Psoas muscle (tissue), 8 donors: Measurements from ENCODE around the gene LPIN1. TPM values are rescaled to one million over a fixed set of nuclear protein-coding genes. Genes with fewer than 3 reads are reported as not detected.
"Not testable (repeated sequence)": the region's sequence is repeated elsewhere in the genome, so short reads cannot be mapped to it uniquely, and the experiment has no call there.

ENCODE experiments used
- ATAC-seq, 4 donors: fragments of 200-7000 bp; cut with Tn5 transposase; one replicate each; pipeline ENCODE4 v1.9.1; 2020; ENCODE audit warnings: moderate library complexity in 3 of 4, mild to moderate bottlenecking in 2 of 4
- DNase-seq, 2 donors: peaks; one replicate each; pipeline ENCODE4 v3.0.0-alpha.2; 2020
- H3K27ac ChIP-seq: fragments of 200-600 bp; one replicate; pipeline ENCODE4 v1.8.0; 2022
- H3K27me3 ChIP-seq, 3 donors: fragments of 200-600 bp in 1 of 3; one replicate each; pipeline versions ENCODE4 v1.6.1 to v1.8.0; 2013 to 2022; ENCODE audit warnings: low read length in 2 of 3, mild to moderate bottlenecking in 2 of 3, moderate library complexity in 1 of 3; ENCODE audit not compliant: insufficient read depth in 3 of 3
- H3K36me3 ChIP-seq, 2 donors: fragments of 200-600 bp in 1 of 2; one replicate each; pipeline versions ENCODE4 v1.6.1 to v1.8.0; 2013 to 2022; ENCODE audit warnings: low read depth in 1 of 2, mild to moderate bottlenecking in 1 of 2, moderate library complexity in 1 of 2; ENCODE audit not compliant: insufficient read depth in 1 of 2
- H3K4me1 ChIP-seq: fragments of 200-600 bp; one replicate; pipeline ENCODE4 v1.8.0; 2022
- H3K4me3 ChIP-seq: fragments of 200-600 bp; one replicate; pipeline ENCODE4 v1.8.0; 2022; ENCODE audit warnings: mild to moderate bottlenecking
- H3K9me3 ChIP-seq: fragments of 200-600 bp; one replicate; pipeline ENCODE4 v1.8.0; 2022
- WGBS, 3 donors: extraction: QIAGEN DNeasy Blood & Tissue Kit; methylation state at CpG; one replicate each; pipeline versions ENCODE4 v1.1.6 to v1.1.7; 2013; 5-methylcytosine and 5-hydroxymethylcytosine counted together
- intact Hi-C, 2 donors: fragments of 100-400 bp; cut with DNase I; formaldehyde crosslinking; loops; one replicate each; pipeline versions ENCODE4 v1.11.0 to v1.14.2; 2022
- polyA plus RNA-seq, 3 donors: library from polyadenylated mRNA; stranded (reverse); fragments of 200-250 nt; gene quantifications; one replicate each; pipeline ENCODE4 v1.2.3, GENCODE V29; 2013
- total RNA-seq, 4 donors: library from RNA; stranded (reverse); fragmentation: NEBNext Ultra II Directional in 2 of 4; extraction: Animal tissue kit (Norgen Biotek cat#: 25700) in 2 of 4; gene quantifications; one replicate each; pipeline versions ENCODE4 v1.2.1 to v1.2.4, GENCODE V29; 2021 to 2023
- TF ChIP-seq, protein P1 (sequence below): fragments of 200-600 bp; IDR thresholded peaks from one replicate; pipeline ENCODE4 v1.8.0; 2022; ENCODE audit warnings: antibody characterized with exemption
- donor health status: healthy with polysubstance abuse.
- donor health status: DM: no; HTN: no; CAD: no; lungs with moderate emphysema.
- donor health status: Bipolar disorder and iron deficiency.
- donor health status: healthy.
- donor health status: DM: yes; HTN: yes; CAD: no.
- donor health status: DM: no; HTN: no; CAD: no.
- donor health status: DM: no; HTN: no; CAD: no.
- donor health status: DM: yes; HTN: yes; CAD: no.

Gene LPIN1
- total and polyA plus RNA-seq, 7 donors, result 82.0 to 382 (median 146) TPM

- intact Hi-C loops, result no loop called here
Observed at GRCh38 chr2:11754700-11755015, 8.2 kb downstream of the LPIN1 start.

DNA sequence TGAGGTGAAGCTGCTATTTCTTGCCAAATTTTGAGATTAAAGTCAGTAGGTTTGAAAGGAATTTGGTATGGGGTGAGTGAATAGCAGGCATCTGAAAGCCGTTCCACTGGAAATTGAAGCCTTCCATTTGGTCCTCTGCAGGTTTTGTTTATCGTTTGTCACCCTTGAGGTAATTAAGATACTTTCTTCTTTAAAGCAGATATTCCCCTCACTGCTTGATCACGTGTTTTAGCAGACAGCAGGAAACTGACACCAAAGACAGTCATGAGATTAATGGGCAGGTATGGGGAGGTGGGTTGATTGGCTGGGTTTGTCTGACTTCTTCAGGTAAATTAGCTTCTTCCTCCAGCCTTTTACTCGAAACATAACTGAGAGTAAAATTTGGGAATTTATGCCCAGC is 10.7 kb downstream of the LPIN1 start:
- no peak for ATAC-seq
- Histone ChIP-seq H3K36me3 (no peaks in the 10 kb centered on the region), H3K9me3 (no peaks in the 10 kb centered on the region), H3K4me3 (no peak overlapping the region), H3K27me3 (no peaks in the 10 kb centered on the region), H3K27ac (peak overlapping the region; percentile 51), H3K4me1 (peaks cover 53% of the 10 kb centered on the region)
- intact Hi-C loops, result no loop called here
- 45 to 68% (median 48%) methylated on average over 4 of the region's 4 CpGs for WGBS, 3 donors
- DNase-seq, result no peak
- TF ChIP-seq, protein P1, sequence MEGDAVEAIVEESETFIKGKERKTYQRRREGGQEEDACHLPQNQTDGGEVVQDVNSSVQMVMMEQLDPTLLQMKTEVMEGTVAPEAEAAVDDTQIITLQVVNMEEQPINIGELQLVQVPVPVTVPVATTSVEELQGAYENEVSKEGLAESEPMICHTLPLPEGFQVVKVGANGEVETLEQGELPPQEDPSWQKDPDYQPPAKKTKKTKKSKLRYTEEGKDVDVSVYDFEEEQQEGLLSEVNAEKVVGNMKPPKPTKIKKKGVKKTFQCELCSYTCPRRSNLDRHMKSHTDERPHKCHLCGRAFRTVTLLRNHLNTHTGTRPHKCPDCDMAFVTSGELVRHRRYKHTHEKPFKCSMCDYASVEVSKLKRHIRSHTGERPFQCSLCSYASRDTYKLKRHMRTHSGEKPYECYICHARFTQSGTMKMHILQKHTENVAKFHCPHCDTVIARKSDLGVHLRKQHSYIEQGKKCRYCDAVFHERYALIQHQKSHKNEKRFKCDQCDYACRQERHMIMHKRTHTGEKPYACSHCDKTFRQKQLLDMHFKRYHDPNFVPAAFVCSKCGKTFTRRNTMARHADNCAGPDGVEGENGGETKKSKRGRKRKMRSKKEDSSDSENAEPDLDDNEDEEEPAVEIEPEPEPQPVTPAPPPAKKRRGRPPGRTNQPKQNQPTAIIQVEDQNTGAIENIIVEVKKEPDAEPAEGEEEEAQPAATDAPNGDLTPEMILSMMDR, result no peak

More at GRCh38 chr2:11754700-11755015, 8.2 kb downstream of the LPIN1 start:
- Histone ChIP-seq H3K27me3 (no peaks in the 10 kb centered on the region), H3K4me3 (no peak overlapping the region), H3K4me1 (peaks cover 72% of the 10 kb centered on the region), H3K36me3 (no peaks in the 10 kb centered on the region), H3K9me3 (no peaks in the 10 kb centered on the region), H3K27ac (peak overlapping the region; percentile 82)
- DNase-seq, result no peak
- 67 to 77% (median 74%) methylated on average over 2 of the region's 2 CpGs for WGBS, 3 donors
- TF ChIP-seq, protein P1, result no peak
- ATAC-seq, result no peak

DNA sequence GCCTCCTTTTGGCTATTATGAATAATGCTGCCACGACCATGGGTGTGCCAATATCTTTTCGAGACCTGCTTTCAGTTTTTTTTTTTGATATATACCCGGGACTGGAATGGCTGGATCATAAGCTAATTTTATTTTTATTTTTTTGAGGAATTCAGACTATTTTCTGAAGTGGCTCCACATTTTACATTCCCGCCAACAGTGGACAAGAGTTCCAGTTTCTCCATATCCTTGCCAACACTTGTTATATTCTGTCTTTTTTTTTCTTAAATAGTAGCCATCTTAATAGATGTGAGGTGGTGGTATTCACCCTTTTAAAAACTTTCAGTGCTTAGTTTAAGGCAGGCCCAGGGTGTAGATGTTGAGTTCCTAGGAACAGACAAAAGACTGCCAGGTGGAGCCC is 11.8 kb downstream of the LPIN1 start:
- Histone ChIP-seq H3K27me3 (no peaks in the 10 kb centered on the region), H3K9me3 (no peaks in the 10 kb centered on the region), H3K27ac (peak overlapping the region; percentile 16), H3K4me1 (peaks cover 53% of the 10 kb centered on the region), H3K36me3 (no peaks in the 10 kb centered on the region), H3K4me3 (no peak overlapping the region)
- DNase-seq, result no peak
- intact Hi-C loops, result no loop called here
- no peak for ATAC-seq
- TF ChIP-seq, protein P1, result no peak
- WGBS, 3 donors, result 87 to 97% (median 93%) methylated on average over 4 of the region's 4 CpGs

DNA sequence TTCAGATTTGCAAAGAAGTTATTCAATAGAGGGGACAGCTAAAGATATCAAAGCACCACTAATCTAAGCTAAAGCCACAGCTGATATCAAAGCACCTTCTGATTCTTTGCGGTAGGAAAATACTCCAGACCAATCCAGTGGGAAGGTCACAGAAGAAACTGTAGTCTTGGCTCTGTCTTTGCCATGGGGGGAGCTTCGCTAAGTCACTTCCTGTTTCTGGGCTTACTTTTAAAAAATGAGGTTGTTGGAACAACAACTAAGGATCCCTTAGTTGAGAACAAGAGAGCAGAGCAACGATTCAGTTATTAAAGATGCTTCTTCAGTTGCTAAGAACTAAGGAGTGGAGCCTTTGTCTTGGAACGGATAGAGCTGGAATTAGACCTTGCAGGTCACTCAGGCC is 12.2 kb downstream of the LPIN1 start:
- DNase-seq (no peak), ATAC-seq (no peak)
- Histone ChIP-seq H3K36me3 (no peaks in the 10 kb centered on the region), H3K9me3 (no peaks in the 10 kb centered on the region), H3K4me1 (peaks cover 51% of the 10 kb centered on the region), H3K27ac (peak overlapping the region; percentile 16), H3K27me3 (no peaks in the 10 kb centered on the region), H3K4me3 (no peak overlapping the region)
- intact Hi-C loops, result no loop called here
- TF ChIP-seq, protein P1, result no peak
- 67 to 78% (median 68%) methylated on average over 4 of the region's 4 CpGs for WGBS, 3 donors

GRCh38 chr2:11759182-11759975 is 12.9 kb downstream of the LPIN1 start:
- H3K9me3 ChIP-seq, H3K4me3 ChIP-seq, DNase-seq, H3K36me3 ChIP-seq, intact Hi-C loops, H3K27ac ChIP-seq, H3K27me3 ChIP-seq, ATAC-seq: not testable (repeated sequence)
- 89 to 94% (median 93%) methylated on average over 14 to 24 of the region's 32 CpGs for WGBS, 3 donors
- H3K4me1 ChIP-seq, result peaks cover 48% of the 10 kb centered on the region
